HL-60 (cell line): ENCODE results near the gene USP48.
A peak's percentile ranks its signal among the peaks of the same experiment; 100 is the strongest.

Source experiments
- DNase-seq, 2 experiments: peaks; one replicate each; pipeline ENCODE4 v3.0.0-alpha.2; 2010 to 2020; ENCODE audit warnings: low read depth in 1 of 2, low spot score in 1 of 2
- H3K27ac ChIP-seq: fragments of 250-450 bp; sonication (Bioruptor Pico); replicated peaks from 2 replicates; pipeline ENCODE4 v1.5.1; 2020; ENCODE audit warnings: mild to moderate bottlenecking, moderate library complexity
- H3K27me3 ChIP-seq: fragments of 250-450 bp; sonication (Bioruptor Pico); 2 replicates; pipeline ENCODE4 v1.5.1; 2021; ENCODE audit warnings: mild to moderate bottlenecking, moderate library complexity; ENCODE audit not compliant: insufficient read depth, poor library complexity, severe bottlenecking
- H3K4me3 ChIP-seq: replicated peaks from 2 replicates; pipeline ENCODE4 v1.5.1; 2011; ENCODE audit warnings: mild to moderate bottlenecking, control low read depth, low read length; ENCODE audit not compliant: insufficient read depth
- CTCF ChIP-seq: IDR thresholded peaks from one replicate; pipeline ENCODE4 v1.5.1; 2011; ENCODE audit warnings: low read length, control low read depth, inconsistent platforms; ENCODE audit not compliant: insufficient read depth
- GABPA ChIP-seq: IDR thresholded peaks from 2 replicates; pipeline ENCODE4 v1.6.1; 2012; ENCODE audit warnings: low read depth
- POLR2AphosphoS5 ChIP-seq: IDR thresholded peaks from 2 replicates; pipeline ENCODE4 v1.6.1; 2012; ENCODE audit warnings: low read depth
- SPI1 ChIP-seq: IDR thresholded peaks from 2 replicates; pipeline ENCODE4 v1.6.1; 2012; ENCODE audit warnings: low read depth, mild to moderate bottlenecking, borderline replicate concordance
- TF ChIP-seq, protein P1 (sequence below): IDR thresholded peaks from 2 replicates; pipeline ENCODE4 v1.6.1; 2012; ENCODE audit warnings: low read depth; ENCODE audit not compliant: insufficient replicate concordance

USP48 gene

DNA sequence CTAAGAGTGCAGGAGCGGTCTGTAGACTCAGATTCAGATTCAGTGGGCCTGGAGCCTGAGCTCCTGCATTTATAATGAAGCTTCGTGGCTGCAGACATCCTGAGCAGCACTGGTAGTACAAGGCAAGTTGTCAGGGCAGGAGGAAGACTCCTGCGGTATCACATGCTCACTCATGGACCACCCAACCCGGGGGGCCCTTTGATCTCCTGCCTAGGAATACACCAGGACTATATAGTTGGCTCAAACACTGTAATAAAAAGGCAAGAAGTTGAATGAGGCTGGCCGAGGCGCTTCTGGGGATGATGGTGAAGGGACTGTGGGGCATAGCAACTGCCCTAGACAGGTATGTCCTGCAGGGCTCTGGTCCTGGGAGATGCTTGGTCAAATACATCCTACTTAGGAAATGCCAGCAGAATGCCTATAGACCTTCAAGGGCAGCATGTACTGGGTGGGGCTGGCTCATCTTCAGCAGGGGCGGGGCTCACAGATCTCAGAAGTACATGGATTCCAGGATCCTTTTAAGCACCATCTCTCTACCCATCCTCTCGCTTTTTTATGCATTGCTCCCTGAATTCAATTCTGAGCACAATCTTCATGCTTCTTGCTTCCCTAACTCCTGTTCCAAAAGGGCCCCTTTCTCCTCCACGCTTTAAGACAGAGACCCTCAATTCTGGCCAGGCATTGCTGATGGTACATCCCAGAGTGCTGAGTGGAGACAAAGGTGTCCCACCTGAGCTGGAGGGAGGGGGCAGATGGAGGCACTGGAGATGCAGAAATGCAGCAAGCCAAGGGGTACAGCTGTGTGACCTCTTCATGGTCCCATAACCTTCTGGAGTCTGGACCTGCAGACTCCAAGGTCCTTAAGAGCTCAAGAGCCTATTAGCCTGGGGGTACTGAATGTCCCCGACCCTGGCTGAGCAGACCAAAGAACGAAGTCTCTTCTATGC is 111.7 kb downstream of the USP48 start:
- Histone ChIP-seq H3K27me3 (no peaks in the 10 kb centered on the region), H3K27ac (no peak overlapping the region), H3K4me3 (no peak overlapping the region)
- DNase-seq = no peak
- TF ChIP-seq, protein P1, sequence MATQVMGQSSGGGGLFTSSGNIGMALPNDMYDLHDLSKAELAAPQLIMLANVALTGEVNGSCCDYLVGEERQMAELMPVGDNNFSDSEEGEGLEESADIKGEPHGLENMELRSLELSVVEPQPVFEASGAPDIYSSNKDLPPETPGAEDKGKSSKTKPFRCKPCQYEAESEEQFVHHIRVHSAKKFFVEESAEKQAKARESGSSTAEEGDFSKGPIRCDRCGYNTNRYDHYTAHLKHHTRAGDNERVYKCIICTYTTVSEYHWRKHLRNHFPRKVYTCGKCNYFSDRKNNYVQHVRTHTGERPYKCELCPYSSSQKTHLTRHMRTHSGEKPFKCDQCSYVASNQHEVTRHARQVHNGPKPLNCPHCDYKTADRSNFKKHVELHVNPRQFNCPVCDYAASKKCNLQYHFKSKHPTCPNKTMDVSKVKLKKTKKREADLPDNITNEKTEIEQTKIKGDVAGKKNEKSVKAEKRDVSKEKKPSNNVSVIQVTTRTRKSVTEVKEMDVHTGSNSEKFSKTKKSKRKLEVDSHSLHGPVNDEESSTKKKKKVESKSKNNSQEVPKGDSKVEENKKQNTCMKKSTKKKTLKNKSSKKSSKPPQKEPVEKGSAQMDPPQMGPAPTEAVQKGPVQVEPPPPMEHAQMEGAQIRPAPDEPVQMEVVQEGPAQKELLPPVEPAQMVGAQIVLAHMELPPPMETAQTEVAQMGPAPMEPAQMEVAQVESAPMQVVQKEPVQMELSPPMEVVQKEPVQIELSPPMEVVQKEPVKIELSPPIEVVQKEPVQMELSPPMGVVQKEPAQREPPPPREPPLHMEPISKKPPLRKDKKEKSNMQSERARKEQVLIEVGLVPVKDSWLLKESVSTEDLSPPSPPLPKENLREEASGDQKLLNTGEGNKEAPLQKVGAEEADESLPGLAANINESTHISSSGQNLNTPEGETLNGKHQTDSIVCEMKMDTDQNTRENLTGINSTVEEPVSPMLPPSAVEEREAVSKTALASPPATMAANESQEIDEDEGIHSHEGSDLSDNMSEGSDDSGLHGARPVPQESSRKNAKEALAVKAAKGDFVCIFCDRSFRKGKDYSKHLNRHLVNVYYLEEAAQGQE = no peak
- TF ChIP-seq GABPA (no peak), SPI1 (no peak), POLR2AphosphoS5 (no peak), CTCF (no peak)

- TF ChIP-seq CTCF = no peak
- DNase-seq = no peak
- H3K27ac ChIP-seq = no peak overlapping the region
- H3K27me3 ChIP-seq = no peaks in the 10 kb centered on the region
- no peak overlapping the region for H3K4me3 ChIP-seq
Measured at GRCh38 chr1:21670059-21670881, 112.7 kb downstream of the USP48 start.

- Histone ChIP-seq H3K27ac (no peak within 1 kb of the TSS; the same call in 1 of the 2 replicates), H3K27me3 (no peaks in the 10 kb centered on the region), H3K4me3 (peak within 1 kb of the TSS; percentile 30)
- DNase-seq = peak in 1 of 2 experiments; percentile 42
- TF ChIP-seq, protein P1 = no peak
- no peak for TF ChIP-seq SPI1
- TF ChIP-seq POLR2AphosphoS5 = no peak
- no peak for TF ChIP-seq CTCF
- no peak for TF ChIP-seq GABPA
Measured at GRCh38 chr1:21669258-21670058, 113.5 kb downstream of the USP48 start, which contains the start of gene RAP1GAP. Gene RAP1GAP, minus strand, starts transcription at chr1:21669357. Its CDS starts 49,325 bp downstream, at chr1:21620032.
